Measurements from ENCODE around the gene CCM2L. TPM values are rescaled to one million over a fixed set of nuclear protein-coding genes. Genes with fewer than 3 reads are reported as not detected.

The CCM2L gene
- total and polyA plus RNA-seq, 2 of the 4 experiments (the other 2 are of a cell fraction): not detected

- no peaks in the 10 kb centered on the region for H3K36me3 ChIP-seq (ENCODE audit: control insufficient read depth, insufficient read depth, low read length)
- H2AFZ ChIP-seq (replicated peaks; ENCODE audit: low read length, poor library complexity): no peak overlapping the region
- H2BK15ac ChIP-seq (ENCODE audit: low read depth, low read length): no peak overlapping the region
- H2BK120ac ChIP-seq (ENCODE audit: low read depth, low read length): no peak overlapping the region
- H3K27me3 ChIP-seq (ENCODE audit: control insufficient read depth, insufficient read depth, low read length): peaks cover 45% of the 10 kb centered on the region
- no peak overlapping the region for H3K56ac ChIP-seq (ENCODE audit: extremely low read depth, insufficient read depth, low read length)
- WGBS, 2 experiments (ENCODE audit: extremely low coverage in 2 of 2, insufficient read length in 1 of 2): no CpG with 5 or more reads among the region's 2 CpGs
- H4K5ac ChIP-seq (ENCODE audit: low read depth, low read length): no peak overlapping the region
- H4K20me1 ChIP-seq (ENCODE audit: insufficient read depth, low read length): no peaks in the 10 kb centered on the region
- H2BK20ac ChIP-seq (ENCODE audit: low read depth, low read length): no peak overlapping the region
- H4K91ac ChIP-seq (ENCODE audit: insufficient read depth, low read depth, low read length): no peak overlapping the region
- intact Hi-C loops (cut with micrococcal nuclease) (no loop called here), in situ Hi-C loops (cut with MboI; ENCODE audit: low sequenced_read_pairs) (no loop called here), dilution Hi-C loops (cut with HindIII; ENCODE audit: low sequenced_read_pairs, unreplicated experiment) (no loop called here)
- no peak overlapping the region for H3K4ac ChIP-seq (ENCODE audit: low read depth, low read length)
- H3K9me3 ChIP-seq (ENCODE audit: control insufficient read depth, insufficient read depth, low read length): no peaks in the 10 kb centered on the region
- TF ChIP-seq USF2 (IDR thresholded peaks at IDR 0.05; ENCODE audit: low read depth, low read length) (no peak), NFE2L2 (IDR thresholded peaks at IDR 0.05; ENCODE audit: low read depth, low read length) (no peak), RAD21 (IDR thresholded peaks at IDR 0.05; ENCODE audit: low read length) (no peak)
- H3K14ac ChIP-seq (replicated peaks; ENCODE audit: low read depth, low read length): no peak overlapping the region
- no peak overlapping the region for H3K27ac ChIP-seq (ENCODE audit: insufficient read depth, low read length)
- no peaks in the 10 kb centered on the region for H3K79me1 ChIP-seq (ENCODE audit: low read depth in 1 of 2, low read length in 2 of 2)
- no peak overlapping the region for H3K18ac ChIP-seq (ENCODE audit: low read depth, low read length)
- H3K9ac ChIP-seq (ENCODE audit: low read depth, low read length): no peak overlapping the region
- H3K9me1 ChIP-seq (ENCODE audit: insufficient read depth, low read length): no peaks in the 10 kb centered on the region
- no peak overlapping the region for H2AK9ac ChIP-seq (replicated peaks; ENCODE audit: low read depth, low read length, poor library complexity)
- H3K4me1 ChIP-seq (ENCODE audit: control insufficient read depth, insufficient read depth, low read length): no peaks in the 10 kb centered on the region; the same call in 1 of the 2 replicates
- no peak overlapping the region for H3K4me3 ChIP-seq (ENCODE audit: insufficient read depth, low read depth, low read length)
- no peak overlapping the region for H3K4me2 ChIP-seq (ENCODE audit: low read depth, low read length)
- BruUV-seq (replicated peaks): no TSS peak
- no peak for ATAC-seq (ENCODE audit: low read depth)
- no peak overlapping the region for H3K23ac ChIP-seq (ENCODE audit: low read depth, low read length)
- H2AK5ac ChIP-seq (ENCODE audit: low read depth, low read length): no peak overlapping the region
- no peak overlapping the region for H4K8ac ChIP-seq (ENCODE audit: low read depth in 2 of 2, low read length in 2 of 2)
- POLR2A ChIA-PET (ENCODE audit: unreplicated experiment): no interaction called here
- H2BK5ac ChIP-seq (ENCODE audit: low read depth, low read length, poor library complexity, severe bottlenecking): no peak overlapping the region
- CTCF ChIA-PET: interaction anchor here (1.0 kb wide), 1 partner anchor 24 kb away, joined by 3 read pairs; the partner anchor contains the start of gene PDRG1
- DNase-seq: no peak
These were observed 34.4 kb upstream of the CCM2L start for GRCh38 chr20:31975874-31976273.
